LNCaP clone FGC (cell line): Measurements from ENCODE around the gene TGFBR2.

ENCODE experiments used
- DNase-seq: peaks from one replicate; pipeline ENCODE4 v3.0.0-alpha.2; 2011; ENCODE audit warnings: low read depth
- H3K4me3 ChIP-seq: 2 replicates; pipeline ENCODE4 v1.5.1; 2011; ENCODE audit warnings: mild to moderate bottlenecking, low read depth, low read length, control low read depth
- CTCF ChIP-seq: IDR thresholded peaks from 2 replicates; pipeline ENCODE4 v1.5.1; 2012; ENCODE audit warnings: mild to moderate bottlenecking; ENCODE audit not compliant: control insufficient read depth, insufficient read depth; ENCODE audit errors: extremely low read depth

TGFBR2 gene

GRCh38 chr3:30723211-30723610 lies 116.8 kb downstream of the TGFBR2 start:
- DNase-seq = no peak
- H3K4me3 ChIP-seq = no peak overlapping the region
- no peak for TF ChIP-seq CTCF

- no peak for TF ChIP-seq CTCF
- H3K4me3 ChIP-seq = no peak overlapping the region
- no peak for DNase-seq
These were observed 118.5 kb downstream of the TGFBR2 start for GRCh38 chr3:30724863-30725262.

GRCh38 chr3:30728143-30728542 lies 121.7 kb downstream of the TGFBR2 start:
- DNase-seq = no peak
- TF ChIP-seq CTCF = no peak
- no peak overlapping the region for H3K4me3 ChIP-seq

GRCh38 chr3:30729512-30729911 lies 123.1 kb downstream of the TGFBR2 start:
- DNase-seq = no peak

GRCh38 chr3:30729936-30730335 lies 123.5 kb downstream of the TGFBR2 start:
- no peak overlapping the region for H3K4me3 ChIP-seq
- DNase-seq = no peak
- TF ChIP-seq CTCF = no peak

More at GRCh38 chr3:30729512-30729911, 123.1 kb downstream of the TGFBR2 start:
- H3K4me3 ChIP-seq = no peak overlapping the region
- TF ChIP-seq CTCF = no peak

GRCh38 chr3:30730967-30731366 lies 124.6 kb downstream of the TGFBR2 start:
- no peak overlapping the region for H3K4me3 ChIP-seq
- DNase-seq = no peak
- no peak for TF ChIP-seq CTCF

GRCh38 chr3:30733209-30733608 lies 126.8 kb downstream of the TGFBR2 start:
- no peak overlapping the region for H3K4me3 ChIP-seq
- no peak for TF ChIP-seq CTCF
- DNase-seq = no peak
